Cerebellar nuclear complex (tissue), 1 donor: Measurements from ENCODE around the gene SULT1A1.
"Not testable (repeated sequence)": the region's sequence is repeated elsewhere in the genome, so short reads cannot be mapped to it uniquely, and the experiment has no call there.

Experiments
- DNase-seq, 2 experiments: peaks; one replicate each; lab custom pipeline; 2025; lab: John Stamatoyannopoulos, UW

Gene SULT1A1

DNA sequence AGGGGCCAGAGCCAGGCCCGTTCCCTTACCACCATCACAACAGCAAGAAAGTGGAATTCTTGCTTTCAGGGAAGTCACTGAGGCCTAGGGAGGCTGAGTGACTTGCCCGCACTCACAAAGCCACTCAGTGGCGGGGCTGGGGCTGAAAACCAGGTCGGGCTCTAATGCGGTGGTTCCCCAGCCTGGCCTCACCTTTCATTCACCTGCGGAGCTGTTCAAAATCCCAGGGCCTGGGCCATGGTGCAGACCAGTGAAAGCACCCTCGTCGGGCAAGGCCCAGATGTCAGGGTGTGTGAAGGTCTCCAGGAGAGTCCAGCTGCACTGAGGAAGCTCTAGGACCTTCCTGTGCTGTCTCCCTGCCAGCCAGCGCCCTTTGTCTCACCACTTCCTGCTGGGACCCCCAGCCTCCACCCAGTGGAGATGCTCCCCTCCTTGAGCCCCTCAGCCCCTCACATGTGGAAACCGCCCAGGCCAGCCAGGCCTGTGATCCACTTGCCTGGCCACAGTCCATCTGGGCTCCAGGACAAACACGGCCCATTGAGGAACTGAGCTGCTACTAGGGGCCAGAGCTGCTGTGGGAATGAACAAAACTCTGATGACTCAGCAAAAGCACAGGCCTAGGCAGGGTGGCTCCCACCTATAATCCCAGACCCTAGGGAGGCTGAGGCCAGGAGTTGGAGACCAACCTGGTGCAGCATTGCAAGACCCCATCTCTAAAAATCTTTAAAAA, 812 bp downstream of the SULT1A1 start:
- not testable (repeated sequence) for DNase-seq

DNA sequence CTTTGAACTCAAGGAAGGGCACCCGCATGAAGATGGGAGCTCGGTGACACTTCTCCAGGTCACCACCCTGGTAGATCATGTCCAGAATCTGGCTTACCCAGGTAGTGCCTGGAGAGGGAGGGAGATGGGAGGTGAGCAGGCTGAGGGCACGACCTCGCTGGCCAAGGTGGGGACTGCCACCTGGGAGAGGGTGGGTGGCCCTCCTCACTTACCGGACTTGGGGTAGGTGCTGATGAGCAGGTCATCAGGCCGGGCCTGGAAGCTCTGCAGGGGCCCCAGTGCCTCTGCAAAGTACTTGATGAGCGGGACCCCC, 1.4 kb downstream of the SULT1A1 start:
- not testable (repeated sequence) for DNase-seq

DNA sequence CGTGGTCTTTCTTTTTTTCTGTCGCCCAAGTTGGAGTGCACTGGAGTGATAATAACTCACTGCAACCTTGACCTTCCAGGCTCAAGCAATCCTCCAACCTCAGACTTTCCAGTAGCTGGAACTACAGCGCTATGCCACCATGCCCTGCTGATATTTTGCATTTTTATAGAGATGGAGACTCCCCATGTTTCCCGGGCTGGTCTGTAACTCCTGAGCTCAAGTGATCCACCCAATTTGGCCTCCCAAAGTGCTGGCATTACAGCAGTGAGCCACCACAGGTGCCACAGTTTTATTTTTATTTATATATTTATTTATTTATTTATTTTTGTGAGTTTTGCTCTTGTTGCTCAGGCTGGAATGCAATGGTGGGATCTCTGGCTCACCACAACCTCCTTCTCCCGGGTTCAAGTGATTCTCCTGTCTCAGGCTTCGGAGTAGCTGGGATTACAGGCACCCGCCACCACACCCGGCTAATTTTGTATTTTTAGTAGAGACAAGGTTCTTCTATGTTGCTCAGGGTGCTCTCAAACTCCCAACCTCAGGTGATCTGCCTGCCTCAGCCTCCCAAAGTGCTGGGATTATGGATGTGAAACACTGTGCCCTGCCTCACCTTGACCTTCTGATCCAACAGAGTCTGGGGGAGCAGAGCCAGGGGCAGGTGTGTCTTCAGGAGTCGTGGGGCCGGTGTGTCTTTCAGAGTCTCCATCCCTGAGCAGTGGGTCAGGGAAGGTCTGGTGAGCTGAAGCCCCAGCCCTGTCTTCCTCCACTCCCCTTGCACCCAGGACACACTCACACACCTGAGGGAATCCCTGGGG, 2.0 kb downstream of the SULT1A1 start:
- DNase-seq = not testable (repeated sequence)

DNA sequence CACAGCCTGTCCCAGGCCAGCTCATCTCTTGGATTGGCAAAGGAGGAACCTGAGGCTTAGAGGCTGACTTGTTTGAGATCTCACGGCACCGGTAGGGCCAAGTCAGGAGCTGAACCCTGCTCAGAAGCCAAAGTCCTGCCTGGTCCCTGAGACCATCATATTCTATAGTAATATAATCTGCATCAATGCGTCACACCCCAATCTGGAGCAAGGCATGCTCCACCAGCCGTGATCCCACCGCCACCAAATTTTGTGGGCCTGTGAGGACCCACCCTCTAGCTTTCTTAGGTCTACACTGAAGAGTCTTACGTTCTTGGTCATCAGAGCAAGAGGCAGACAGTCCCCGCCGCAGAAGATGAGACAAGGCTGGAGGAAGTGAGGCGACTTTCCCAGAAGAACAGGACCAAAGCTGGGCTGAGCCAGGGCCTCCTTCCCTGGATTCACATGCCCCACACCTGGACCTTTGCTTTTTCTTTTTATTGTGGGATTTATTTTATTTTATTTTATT, 2.7 kb downstream of the SULT1A1 start:
- DNase-seq = no peak

DNA sequence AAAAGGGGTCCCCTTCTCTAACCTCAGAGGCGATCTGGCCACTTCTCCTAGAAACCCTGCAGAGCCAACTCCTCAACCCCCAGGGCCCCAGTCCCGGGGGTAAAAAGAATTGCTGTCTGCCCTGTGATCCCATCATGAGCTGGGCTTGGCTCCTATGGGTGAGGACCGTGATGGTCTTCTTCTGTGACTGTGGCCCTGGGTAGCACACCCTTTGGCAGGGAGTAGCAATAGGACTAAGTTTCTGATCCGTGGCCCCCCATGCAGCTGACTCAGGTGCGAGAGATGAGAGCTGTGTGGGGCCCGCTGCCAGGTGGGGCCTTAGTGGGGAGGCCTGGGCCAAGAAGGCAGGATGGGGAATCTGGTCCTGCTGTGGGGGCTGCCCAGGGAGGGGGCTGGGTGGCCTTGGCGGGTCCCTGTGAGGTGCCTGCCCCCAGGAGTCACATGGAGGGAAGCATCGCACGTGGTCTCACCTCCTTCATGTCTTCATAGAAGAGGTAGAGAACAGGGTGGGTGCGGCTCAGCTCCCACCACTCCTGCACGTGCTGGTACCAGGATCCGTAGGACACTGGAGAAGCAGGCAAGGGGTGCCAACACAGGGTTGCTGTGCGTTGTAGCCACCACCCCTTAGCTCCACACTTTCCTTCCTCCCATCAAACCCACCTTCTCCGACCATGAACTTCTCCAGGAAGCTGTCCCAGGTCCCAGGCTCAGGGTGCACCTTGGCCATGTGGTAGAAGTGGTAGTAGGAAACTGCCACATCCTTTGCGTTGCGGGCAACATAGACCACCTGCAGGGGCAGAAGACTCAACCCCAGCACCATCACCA, 3.3 kb downstream of the SULT1A1 start:
- DNase-seq = no peak

DNA sequence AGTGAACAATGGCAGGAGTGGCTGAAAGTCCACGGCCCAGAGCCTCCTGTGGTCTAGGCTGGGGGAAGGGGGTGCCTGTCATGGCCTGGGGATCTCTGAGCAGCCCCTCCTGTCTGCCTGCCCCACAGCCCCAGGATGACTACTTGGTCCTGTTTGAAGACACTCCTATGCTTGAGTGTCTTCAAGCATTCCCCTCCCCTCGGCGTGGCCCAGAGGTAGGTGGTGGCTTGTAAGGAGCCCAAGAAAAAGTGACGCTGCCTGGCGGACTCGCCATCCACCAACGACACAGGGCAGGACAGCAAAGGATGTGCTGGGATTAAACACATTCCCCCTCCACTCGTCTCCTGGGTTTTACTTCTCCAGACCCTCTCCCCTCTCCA, 5.7 kb downstream of the SULT1A1 start:
- no peak for DNase-seq

DNA sequence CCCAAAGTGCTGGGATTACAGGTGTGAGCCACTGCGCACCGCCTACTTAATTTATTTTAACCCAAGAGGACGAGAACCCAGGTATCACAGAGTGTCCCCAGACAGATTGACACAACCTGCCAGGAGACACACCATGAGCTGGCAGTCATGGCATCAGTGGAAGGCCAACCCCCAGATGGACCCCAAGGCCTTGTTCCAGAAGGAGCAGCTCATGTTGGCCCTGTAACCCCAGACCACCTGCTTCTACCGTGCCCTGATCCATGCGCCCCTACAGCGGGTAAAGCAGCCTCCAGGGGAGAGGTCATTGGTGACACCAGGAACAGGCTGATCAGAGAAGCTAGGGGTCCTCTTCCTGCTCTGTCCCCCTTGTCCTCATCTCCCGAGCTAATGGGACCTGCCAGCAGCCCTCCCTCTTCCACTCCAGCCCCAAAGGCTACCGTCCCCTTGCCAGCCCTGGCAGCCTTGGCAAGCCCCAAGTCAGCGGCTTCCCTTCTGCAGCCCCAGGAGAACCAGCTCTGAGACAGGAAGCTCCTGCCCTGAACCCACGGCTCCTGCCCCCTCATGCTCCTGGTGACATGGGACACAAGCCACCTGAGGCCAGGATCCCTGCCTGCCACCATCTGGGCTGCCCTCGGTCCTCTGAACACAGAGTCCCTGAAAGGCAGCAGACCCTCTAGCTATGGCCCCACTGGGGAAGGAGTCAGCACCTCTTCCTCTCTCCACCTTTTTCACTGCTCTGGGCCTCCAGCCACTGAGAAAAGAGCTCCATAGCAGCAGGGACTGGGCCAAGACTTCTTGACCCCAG, 6.3 kb downstream of the SULT1A1 start:
- no peak for DNase-seq

DNA sequence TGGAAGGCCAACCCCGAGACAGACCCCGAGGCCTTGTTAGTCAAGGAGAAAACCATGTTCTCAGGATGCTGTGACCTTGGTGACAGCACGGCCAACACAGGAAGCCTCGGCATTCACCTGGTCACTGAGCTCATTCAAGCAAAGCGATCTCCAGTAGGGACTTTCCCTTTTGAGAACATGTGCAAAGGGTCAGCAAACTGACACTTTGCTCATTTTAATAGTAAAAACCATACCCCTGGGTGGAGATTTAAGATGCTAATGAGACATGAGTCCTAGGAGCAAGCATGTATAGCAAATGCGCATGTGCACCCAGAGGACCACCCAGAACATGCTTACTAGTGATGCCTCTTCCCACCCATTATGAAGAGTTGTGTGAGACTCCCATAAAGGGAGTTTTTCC, 7.3 kb downstream of the SULT1A1 start:
- no peak for DNase-seq

DNA sequence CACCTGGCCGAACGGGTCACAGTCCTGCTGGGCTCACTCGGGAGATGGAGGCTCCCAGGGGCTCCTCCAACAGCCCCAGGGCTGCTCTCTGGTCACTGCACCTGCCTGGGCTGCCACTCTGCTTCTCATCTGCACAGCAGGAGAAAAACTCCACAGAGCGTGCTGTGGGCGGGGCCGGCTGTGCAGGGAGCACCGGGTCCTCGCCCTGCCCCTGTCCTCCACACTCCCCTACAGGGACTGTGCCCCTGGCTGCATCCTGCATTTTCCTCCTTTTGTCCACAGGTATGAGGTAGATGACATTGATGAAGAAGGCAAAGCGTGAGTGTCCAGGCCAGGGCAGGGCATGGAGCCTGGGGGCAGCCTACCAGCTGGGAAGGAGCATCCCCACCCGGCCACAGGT, 7.8 kb downstream of the SULT1A1 start:
- DNase-seq = not testable (repeated sequence)

DNA sequence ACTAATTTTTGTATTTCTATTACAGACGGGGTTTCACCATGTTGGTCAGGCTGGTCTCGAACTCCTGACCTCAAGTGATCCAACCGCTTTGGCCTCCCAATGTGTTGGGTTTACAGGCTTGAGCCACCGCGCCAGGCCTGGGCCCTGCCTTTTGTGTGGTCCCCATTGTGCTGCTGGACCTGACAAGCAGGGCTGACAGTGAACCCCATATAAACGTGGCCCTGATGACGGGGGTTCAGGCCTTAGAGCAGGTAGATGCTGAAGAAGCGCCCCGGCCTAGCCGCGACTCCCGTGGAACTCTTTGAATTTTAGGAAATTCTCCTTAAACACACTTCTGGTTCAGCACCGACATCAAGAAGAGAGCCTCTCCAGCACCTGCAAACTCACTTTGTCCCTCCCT, 8.3 kb downstream of the SULT1A1 start:
- not testable (repeated sequence) for DNase-seq

DNA sequence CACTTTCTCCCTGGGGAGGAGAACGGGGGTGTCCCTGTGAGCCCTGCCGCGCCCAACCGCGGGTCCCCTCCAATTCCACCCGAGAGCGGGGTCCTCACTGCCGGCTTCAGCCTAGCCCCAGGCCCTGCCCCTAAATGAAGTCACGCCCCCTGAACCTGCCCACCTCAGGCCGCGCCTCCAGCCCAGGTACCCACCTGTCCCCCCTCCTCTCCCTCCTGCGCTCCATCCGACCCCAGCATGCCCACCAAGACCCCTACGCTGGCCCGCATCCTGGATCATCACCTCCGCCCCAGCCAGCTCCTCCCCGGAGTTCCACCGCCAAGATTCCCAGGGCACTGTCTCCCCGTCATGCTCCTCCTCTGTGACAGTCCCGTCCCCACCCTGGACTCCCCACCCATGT, 8.9 kb downstream of the SULT1A1 start:
- not testable (repeated sequence) for DNase-seq

DNA sequence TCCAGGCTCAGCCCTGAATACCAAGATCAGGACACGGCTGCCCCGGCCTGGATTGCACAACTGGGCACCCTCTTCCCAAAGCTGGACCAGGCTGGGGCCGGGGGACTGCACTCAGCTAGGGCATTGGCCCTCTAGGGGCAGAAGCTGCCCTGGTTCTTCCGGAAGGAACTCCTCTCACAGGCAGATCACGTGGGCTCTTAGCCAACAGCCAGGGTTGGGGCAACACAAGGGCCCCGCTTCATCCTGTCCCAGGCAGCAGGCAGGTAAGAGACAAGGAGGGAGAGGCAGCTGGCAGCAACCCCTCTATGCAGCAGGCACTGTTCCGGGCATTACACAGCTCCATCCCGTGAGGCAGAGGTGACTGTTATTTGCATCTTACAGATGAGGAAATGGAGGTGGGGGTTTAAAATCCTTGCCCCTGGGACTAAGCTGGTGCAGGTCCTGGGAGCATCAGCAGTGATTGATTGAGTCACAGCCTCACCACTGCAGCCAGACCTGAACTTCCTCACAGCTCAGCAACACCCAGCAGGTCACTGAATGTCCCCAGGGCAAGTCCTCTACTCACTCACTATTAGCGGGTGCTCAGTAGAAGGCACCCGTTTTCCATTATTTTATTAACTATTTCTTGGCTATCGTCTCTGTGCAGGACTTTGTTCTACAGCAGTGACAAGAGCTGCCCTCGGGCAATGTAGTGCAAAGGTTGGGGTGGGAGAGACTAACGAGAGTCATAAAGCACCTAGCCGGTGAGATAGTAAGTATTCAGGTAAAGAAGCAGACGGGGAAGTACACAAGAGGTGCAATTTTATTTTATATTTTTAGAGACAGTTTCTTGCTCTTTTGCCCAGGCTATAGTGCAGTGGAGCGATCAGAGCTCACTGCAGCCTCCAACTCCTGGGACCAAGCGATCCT, 10.2 kb downstream of the SULT1A1 start:
- not testable (repeated sequence) for DNase-seq

DNA sequence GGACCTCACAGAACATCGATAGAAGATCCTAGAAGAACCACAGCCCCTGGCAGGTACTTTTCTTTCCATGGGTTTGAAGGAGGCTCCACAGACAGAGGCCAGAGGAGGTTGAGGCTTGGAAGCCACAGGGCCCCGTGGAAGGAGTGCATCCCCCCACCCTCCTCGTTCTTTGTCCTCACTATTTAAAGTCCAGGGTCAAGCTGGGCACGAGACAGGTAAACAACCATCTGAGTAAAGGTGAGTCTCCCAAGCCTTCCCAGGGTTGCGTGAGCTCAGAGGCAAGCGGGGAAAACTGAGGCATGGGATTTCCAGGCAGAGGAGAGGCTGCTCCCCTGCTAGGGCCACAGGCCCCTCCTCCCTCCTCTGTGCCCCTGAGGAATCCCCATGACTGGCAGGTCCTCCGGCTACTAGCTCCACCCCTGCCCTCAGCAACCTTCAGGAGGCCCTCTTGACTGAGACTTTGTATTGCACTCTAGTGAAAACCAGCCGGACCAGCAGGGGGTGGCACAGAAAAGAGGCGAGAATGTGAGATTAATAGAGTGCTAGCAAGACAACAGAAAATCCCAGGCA, 12.1 kb downstream of the SULT1A1 start:
- no peak for DNase-seq

DNA sequence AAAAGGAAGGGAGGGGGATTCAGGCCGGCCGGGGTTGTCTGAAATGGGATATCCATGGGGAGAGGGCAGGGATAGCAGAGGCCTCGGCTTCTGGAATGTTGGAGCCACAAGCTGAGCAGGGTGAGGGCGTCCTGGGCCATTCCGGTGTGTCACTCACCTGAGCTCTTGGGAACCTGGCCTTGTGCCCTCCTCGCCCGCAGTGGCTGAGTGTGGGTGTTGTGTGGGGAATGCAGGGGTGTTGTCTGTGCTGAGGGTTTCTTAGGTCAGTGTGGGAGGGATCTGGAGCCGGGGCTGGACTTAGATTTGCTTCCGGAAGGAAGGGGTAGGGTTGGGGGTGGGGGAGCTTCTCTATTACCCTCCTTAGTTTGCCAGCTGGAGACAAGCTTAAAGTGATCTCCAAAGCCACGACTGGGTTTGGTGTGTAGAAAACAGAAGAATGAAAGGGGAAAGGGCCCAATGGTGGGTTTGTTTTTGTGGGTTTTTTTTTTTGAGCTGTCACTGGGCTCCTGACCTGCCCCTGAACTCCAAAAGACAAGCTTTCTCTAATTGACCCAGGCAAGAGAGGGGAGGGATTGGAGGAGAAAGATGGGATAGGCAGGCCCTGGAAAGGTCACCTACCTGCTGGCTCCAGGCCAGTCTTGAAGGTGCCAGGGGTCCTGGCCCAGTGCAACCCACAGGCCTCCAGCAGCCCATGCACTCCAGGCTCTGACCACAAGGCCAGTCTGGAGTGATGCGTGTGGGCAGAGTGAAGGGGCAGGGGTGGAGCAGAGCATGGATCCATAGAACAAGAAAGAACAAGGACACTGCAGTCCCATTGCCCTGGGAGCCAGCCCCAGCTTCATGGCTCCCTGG, 12.8 kb downstream of the SULT1A1 start, which contains the start of gene SULT1A2:
SULT1A2 (minus strand) TSS at position 211 of the 852 bp plus-strand sequence. CDS start 1,120 bp downstream, outside the sequence.
- DNase-seq = no peak

DNA sequence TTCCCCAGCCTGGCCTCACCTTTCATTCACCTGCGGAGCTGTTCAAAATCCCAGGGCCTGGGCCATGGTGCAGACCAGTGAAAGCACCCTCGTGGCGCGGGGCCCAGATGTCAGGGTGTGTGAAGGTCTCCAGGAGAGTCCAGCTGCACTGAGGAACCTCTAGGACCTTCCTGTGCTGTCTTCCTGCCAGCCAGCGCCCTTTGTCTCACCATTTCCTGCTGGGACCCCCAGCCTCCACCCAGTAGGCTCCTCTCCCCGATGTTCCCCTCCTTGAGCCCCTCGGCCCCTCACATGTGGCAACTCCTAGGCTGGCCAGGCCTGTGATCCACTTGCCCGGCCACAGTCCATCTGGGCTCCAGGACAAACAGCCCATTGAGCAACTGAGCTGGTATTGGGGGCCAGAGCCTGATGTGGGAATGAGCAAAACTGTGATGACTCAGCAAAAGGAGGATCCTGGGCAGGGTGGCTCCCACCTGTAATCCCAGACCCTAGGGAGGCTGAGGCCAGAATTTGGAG, 13.7 kb downstream of the SULT1A1 start:
- DNase-seq = no peak

DNA sequence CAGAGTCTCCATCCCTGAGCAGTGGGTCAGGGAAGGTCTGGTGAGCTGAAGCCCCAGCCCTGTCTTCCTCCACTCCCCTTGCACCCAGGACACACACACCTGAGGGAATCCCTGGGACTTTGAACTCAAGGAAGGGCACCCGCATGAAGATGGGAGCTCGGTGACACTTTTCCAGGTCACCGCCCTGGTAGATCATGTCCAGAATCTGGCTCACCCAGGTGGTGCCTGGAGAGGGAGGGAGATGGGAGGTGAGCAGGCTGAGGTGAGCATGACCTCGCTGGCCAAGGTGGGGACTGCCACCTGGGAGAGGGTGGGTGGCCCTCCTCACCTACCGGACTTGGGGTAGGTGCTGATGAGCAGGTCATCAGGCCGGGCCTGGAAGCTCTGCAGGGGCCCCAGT, 14.4 kb downstream of the SULT1A1 start:
- not testable (repeated sequence) for DNase-seq

DNA sequence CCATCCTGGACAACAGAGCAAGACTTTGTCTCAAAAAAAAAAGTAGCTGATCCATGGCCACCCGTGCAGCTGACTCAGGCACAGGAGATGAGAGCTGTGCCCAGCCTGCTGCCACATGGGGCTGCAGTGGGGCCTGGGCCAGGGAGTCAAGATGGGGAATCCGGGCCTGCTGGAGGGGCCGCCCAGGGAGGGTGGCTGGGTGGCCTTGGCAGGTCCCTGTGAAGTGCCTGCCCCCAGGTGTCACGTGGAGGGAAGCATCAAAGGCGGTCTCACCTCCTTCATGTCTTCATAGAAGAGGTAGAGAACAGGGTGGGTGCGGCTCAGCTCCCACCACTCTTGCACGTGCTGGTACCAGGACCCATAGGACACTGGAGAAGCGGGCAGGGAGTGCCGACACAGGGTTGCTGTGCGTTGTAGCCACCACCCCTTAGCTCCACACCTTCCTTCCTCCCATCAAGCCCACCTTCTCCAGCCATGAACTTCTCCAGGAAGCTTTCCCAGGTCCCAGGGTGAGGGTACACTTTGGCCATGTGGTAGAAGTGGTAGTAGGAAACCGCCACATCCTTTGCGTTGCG, 16.8 kb downstream of the SULT1A1 start:
- no peak for DNase-seq

DNA sequence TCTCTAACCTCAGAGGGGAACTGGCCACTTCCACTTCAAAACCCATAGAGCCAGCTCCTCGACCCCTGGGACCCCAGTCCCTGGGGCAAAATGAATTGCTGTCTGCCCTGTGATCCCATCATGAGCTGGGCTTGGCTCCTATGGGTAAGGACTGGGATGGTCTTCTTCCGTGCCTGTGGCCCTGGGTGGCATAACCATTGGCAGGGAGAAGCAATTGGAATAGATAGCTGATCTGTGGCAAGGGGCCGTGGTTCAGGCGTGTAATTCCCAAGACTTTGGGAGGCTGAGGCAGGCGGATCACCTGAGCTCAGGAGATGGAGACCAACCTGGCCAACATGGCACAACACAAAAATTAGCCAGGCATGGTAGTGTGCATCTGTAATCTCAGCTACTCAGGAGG, 17.3 kb downstream of the SULT1A1 start:
- DNase-seq = no peak
